Hematopoietic multipotent progenitor cell treated with erythropoietin and hydrocortisone succinate and interleukin-3 and kit ligand, for 8 days (in vitro differentiated cells): ENCODE results near the gene EPHA10.

Experiments used
- DNase-seq: peaks from one replicate; pipeline ENCODE4 v3.0.0-alpha.2; 2015

EPHA10 gene

GRCh38 chr1:37670133-37670532, 94.8 kb downstream of the EPHA10 start:
- DNase-seq, result no peak

GRCh38 chr1:37667023-37667671, 97.8 kb downstream of the EPHA10 start:
- DNase-seq, result no peak

- no peak for DNase-seq
Measured at GRCh38 chr1:37666241-37666867, 98.6 kb downstream of the EPHA10 start.
